ENCODE results near the gene ACAD10. TPM values are rescaled to one million over a fixed set of nuclear protein-coding genes. Genes with fewer than 3 reads are reported as not detected.

ACAD10 gene
- total and polyA plus RNA-seq, 2 of the 13 experiments (the other 11 are each of a cell fraction or from before 2014, with no cell fraction given): 15.2 to 16.3 TPM

- ChIA-PET POLR2A (interaction anchor here (6.7 kb wide), 1 partner anchor 13 kb away, joined by 94 read pairs; no protein-coding TSS in a partner anchor), CTCF (ENCODE audit: low intra/inter-chr PET ratio, low total read pairs) (no interaction called here)
- FAIRE-seq: no peak
- Histone ChIP-seq H3K4me3 (replicated peaks in 1 of 3; ENCODE audit: insufficient read depth in 1 of 3, low read depth in 2 of 3, low read length in 3 of 3) (no peak overlapping the region), H3K27me3 (ENCODE audit: control insufficient read depth in 1 of 2, insufficient read depth in 2 of 2, low read length in 2 of 2) (no peaks in the 10 kb centered on the region; a peak in 1 of 5 replicates), H3K27ac (ENCODE audit: extremely low read length, insufficient read depth, low read length) (no peak overlapping the region), H3K9me3 (ENCODE audit: low read length) (no peaks in the 10 kb centered on the region), H3K4me2 (ENCODE audit: low read depth, low read length) (no peak overlapping the region), H2AFZ (ENCODE audit: low read length) (no peak overlapping the region), H4K20me1 (ENCODE audit: insufficient read depth, low read length) (0 out of 2 replicates have a peak, but pooled peaks cover 4% of the 10 kb centered on the region), H3K36me3 (replicated peaks in 1 of 2; ENCODE audit: control insufficient read depth in 1 of 2, insufficient read depth in 2 of 2, low read length in 2 of 2) (no peaks in the 10 kb centered on the region), H3K9ac (ENCODE audit: insufficient read depth, low read depth, low read length) (no peak overlapping the region), H3K79me2 (ENCODE audit: insufficient read depth, low read length) (peaks cover 20% of the 10 kb centered on the region), H3K4me1 (ENCODE audit: insufficient read depth, low read length) (peaks cover 27% of the 10 kb centered on the region)
- BruUV-seq (replicated peaks): no TSS peak
- intact Hi-C loops (cut with micrococcal nuclease; ENCODE audit: unreplicated experiment) (no loop called here), in situ Hi-C loops (cut with HindIII; ENCODE audit: extremely low pct_ligation_motif_present, low pct_unique_long_range_greater_than_20kb) (no loop called here)
- TF ChIP-seq HNF4G (IDR thresholded peaks at IDR 0.05; ENCODE audit: borderline replicate concordance, low read depth, low read length): no peak
- TF ChIP-seq HNF4G (CRISPR knock-in tag; IDR thresholded peaks at IDR 0.05; ENCODE audit: borderline replicate concordance, low read depth): no peak
- TF ChIP-seq ZSCAN30 (CRISPR knock-in tag; IDR thresholded peaks at IDR 0.05): no peak
- no peak for TF ChIP-seq TBX2 (CRISPR knock-in tag; IDR thresholded peaks at IDR 0.05; ENCODE audit: borderline replicate concordance)
- TF ChIP-seq CREB1 (IDR thresholded peaks at IDR 0.05): no peak
- TF ChIP-seq CREB1 (CRISPR knock-in tag; IDR thresholded peaks at IDR 0.05): no peak
- TF ChIP-seq HMG20A (CRISPR knock-in tag; IDR thresholded peaks at IDR 0.05; ENCODE audit: borderline replicate concordance): no peak
- TF ChIP-seq FOXK1 (CRISPR knock-in tag; IDR thresholded peaks at IDR 0.05; ENCODE audit: borderline replicate concordance, low read depth): no peak
- TF ChIP-seq ZNF660 (CRISPR knock-in tag; IDR thresholded peaks at IDR 0.05; ENCODE audit: borderline replicate concordance, low read depth): no peak
- no peak for TF ChIP-seq HOXA9 (CRISPR knock-in tag; IDR thresholded peaks at IDR 0.05; ENCODE audit: borderline replicate concordance)
- TF ChIP-seq IRX3 (CRISPR knock-in tag; IDR thresholded peaks at IDR 0.05; ENCODE audit: borderline replicate concordance, low read depth): no peak
- no peak for TF ChIP-seq ZNF546 (CRISPR knock-in tag; conservative IDR thresholded peaks at IDR 0.05)
- TF ChIP-seq CENPX (CRISPR knock-in tag; IDR thresholded peaks at IDR 0.05): no peak
- TF ChIP-seq MXD3 (CRISPR knock-in tag; IDR thresholded peaks at IDR 0.05): no peak
- no peak for TF ChIP-seq ZNF557 (CRISPR knock-in tag; IDR thresholded peaks at IDR 0.05)
- WGBS (ENCODE audit: low lambda C conversion rate): 82% methylated on average over 6 of the region's 6 CpGs
- ATAC-seq: no peak
- no peak for DNase-seq (ENCODE audit: low spot score)
Measured at GRCh38 chr12:111764120-111764821, 78.4 kb downstream of the ACAD10 start.

All from HepG2 (cell line).